HL-60/S4 (cell line): Measurements from ENCODE around the gene RPL3.
"Not testable (repeated sequence)": the region's sequence is repeated elsewhere in the genome, so short reads cannot be mapped to it uniquely, and the experiment has no call there.

ENCODE experiments used
- in situ Hi-C: fragments of 300-500 bp; cut with MboI; formaldehyde crosslinking; loops from 2 replicates; pipeline ENCODE4 v1.14.3; 2022; ENCODE audit warnings: low sequenced_read_pairs

The RPL3 gene

GRCh38 chr22:39319284-39320022, at the start of gene RPL3:
Gene RPL3 (minus strand): TSS chr22:39319623. CDS start chr22:39319597, 26 bp downstream.
- in situ Hi-C loops: loop anchor here (25.0 kb wide), 1 partner anchor 307 kb away; the partner anchor contains the start of genes APOBEC3C and APOBEC3D

GRCh38 chr22:39369186-39369585, 49.8 kb upstream of the RPL3 start:
- in situ Hi-C loops: no loop called here

GRCh38 chr22:39368461-39368911, 49.1 kb upstream of the RPL3 start:
- in situ Hi-C loops: no loop called here

DNA sequence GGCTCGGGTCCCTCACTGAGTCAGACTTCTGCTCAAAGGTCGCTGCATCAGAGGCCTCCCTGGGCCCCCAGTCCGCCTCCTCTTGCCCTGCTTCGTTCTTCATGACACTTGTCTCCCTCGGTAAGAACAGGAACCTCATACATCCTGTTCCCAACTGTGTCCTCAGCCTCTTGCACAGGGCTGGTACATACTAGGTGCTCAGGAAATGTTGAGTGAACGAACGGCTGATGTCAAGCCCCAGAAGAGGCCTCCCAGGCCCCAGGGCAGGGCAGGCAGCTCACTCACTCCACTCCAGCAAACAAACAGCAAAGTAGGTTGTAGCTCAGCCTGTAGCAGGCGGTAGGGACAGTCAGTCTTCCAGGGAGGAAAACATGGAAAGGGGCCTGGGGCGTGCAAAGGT, 47.6 kb upstream of the RPL3 start:
- in situ Hi-C loops: no loop called here

- in situ Hi-C loops: no loop called here
Measured at GRCh38 chr22:39365492-39365780, 46.0 kb upstream of the RPL3 start.

- in situ Hi-C loops: no loop called here
Measured at GRCh38 chr22:39364714-39365491, 45.5 kb upstream of the RPL3 start.

DNA sequence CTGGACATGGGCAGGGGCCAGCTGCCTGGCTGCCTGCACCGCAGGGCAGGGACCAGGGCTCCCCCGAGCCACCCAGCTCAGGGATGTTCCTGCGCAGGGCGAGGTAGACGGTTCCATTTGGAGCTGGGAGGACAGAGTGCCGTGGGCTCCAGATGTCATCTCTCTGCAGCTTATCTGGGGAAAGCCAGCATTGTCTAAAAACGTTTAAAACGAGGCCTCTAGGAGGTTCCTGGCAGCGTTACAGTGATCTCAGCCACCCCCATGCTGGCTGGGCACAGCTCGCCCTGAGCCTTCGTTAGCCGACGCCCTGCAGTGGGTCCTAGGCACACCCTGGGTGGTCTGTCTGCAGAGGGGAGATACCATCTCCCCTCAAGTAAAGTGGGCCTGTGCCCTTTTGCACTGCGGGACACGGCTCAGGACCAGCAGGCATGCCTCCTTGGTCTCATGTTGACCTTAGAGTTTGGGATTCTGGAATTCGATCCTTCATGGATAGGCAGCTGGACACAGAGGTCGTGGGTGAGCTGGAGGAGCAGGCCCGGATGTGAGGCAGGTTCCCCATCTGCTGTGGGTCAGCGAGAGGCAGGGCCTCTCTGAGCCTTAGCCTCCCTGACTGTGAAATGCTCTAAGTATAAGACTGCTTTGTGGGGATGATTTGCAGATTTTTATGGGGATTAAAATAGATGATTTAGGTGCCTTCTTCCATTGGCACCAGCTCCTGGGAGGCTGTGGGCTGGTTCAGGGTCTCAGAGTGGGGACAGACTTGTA, 44.5 kb upstream of the RPL3 start:
- in situ Hi-C loops: no loop called here

DNA sequence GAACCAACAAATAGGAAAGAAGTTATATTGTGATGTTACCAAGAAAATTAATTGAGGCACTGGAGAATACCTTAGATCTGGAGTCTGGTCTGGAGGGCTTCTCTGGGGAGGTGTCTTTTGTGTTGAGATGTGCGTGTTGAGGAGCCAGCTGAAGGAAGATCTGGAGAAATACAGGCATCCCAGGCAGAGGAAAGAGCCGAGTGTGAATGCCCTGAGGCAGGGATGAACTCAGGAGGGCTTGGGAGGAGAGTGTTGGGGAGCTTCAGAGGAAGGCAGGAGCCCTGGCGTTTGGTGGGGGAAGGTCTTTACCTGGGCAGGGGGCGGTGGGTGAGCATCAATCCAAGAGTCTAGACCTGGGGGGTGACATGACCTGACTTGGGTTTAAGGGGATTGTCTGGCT, 43.5 kb upstream of the RPL3 start:
- in situ Hi-C loops: no loop called here

GRCh38 chr22:39362271-39362670, 42.8 kb upstream of the RPL3 start:
- in situ Hi-C loops: no loop called here

DNA sequence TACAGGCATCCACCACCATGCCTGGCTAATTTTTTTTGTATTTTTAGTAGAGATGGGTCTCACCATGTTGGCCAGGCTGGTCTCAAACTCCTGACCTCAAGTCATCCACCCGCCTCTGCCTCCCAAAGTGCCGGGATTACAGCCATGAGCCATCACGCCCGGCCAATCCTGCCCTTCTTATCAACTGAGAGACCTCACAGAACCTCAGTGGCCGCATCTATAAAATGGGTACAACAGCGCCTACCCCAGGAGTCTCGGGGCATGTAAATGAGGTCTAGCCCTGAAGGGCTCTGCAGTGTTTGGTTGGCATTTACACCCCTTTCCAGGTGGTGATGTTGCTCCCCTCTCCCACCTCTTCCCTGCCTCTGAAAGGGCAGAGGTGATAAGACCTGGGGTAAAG, 42.1 kb upstream of the RPL3 start:
- in situ Hi-C loops: no loop called here

GRCh38 chr22:39360674-39361413, 41.4 kb upstream of the RPL3 start:
- in situ Hi-C loops: no loop called here

DNA sequence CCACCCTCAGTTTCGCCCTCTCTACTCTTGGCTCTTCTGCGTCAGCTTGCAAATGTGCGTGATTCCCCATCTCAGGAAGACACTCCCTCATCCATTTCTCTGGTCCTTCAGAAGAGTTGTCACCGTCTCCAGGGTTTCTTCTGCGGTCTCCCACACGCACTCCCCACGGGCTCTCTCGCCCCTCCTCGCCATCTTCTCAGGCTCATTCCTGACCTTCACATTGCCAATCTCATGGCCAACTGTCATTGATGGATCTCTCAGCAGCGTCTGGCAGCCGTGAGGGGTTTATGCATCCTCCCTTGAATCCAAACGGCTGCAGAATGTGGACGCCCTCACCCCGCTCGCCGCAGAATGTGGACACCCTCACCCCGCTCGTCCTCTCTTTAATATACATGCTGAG, 40.8 kb upstream of the RPL3 start:
- in situ Hi-C loops: no loop called here

DNA sequence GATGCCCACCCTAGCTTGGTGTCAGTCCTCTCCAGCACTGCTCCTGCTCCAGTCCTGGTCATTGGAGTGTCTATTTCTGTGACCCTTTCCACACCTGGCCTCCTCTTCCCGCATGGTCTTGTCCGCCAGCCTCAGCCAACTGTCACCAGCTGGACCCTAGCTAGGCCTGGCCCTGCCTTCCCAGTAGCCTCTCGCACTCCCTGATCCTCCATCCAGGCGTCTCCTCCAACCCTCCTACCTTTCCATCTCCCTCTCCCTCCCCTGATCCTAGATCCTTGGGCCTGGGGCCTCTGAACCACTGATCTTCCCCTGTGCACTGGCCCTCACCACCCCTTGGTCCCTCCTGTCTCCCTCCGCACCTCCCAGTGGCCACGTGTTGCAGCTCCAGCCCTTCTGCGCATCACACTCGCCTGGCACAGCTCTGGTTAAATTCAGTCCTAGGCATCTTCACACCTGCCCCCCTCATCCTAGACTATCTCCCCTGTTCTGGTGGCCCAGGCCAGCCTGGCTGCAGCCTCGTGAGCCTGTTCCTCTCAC, 40.3 kb upstream of the RPL3 start:
- in situ Hi-C loops: no loop called here

- in situ Hi-C loops: not testable (repeated sequence)
Measured at GRCh38 chr22:39358197-39358596, 38.8 kb upstream of the RPL3 start.

DNA sequence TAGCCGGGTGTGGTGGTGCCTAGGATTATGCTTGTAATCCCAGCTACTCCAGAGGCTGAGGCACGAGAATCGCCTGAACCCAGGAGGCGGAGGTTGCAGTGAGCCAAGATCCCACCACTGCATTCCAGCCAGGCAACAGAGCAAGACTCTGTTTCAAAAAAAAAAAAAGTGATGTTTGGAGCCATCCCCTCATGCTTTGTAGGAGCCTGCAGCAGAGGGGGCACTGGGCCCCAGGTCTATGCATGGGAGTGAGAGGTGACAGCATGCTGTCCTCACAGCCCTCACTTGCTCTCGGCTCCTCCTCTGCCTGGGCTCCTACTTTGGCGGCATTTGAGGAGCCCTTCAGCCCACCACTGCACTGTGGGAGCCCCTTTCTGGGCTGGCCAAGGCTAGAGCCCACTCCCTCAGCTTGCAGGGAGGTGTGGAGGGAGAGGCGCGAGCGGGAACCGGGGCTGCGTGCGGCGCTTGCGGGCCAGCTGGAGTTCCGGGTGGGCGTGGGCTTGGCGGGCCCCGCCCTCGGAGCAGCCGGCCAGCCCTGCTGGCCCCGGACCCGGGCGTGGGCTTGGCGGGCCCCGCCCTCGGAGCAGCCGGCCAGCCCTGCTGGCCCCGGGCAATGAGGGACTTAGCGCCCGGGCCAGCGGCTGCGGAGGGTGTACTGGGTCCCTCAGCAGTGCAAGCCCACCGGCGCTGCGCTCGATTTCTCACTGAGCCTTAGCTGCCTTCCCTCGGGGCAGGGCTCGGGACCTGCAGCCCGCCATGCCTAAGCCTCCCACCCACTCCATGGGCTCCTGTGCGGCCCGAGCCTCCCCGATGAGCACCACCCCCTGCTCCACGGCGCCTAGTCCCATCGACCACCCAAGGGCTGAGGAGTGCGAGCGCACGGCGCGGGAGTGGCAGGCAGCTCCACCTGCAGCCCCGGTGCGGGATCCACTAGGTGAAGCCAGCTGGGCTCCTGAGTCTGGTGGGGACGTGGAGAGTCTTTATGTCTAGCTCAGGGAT, 38.0 kb upstream of the RPL3 start:
- in situ Hi-C loops: not testable (repeated sequence)

- in situ Hi-C loops: no loop called here
Measured at GRCh38 chr22:39356464-39356863, 37.0 kb upstream of the RPL3 start.

DNA sequence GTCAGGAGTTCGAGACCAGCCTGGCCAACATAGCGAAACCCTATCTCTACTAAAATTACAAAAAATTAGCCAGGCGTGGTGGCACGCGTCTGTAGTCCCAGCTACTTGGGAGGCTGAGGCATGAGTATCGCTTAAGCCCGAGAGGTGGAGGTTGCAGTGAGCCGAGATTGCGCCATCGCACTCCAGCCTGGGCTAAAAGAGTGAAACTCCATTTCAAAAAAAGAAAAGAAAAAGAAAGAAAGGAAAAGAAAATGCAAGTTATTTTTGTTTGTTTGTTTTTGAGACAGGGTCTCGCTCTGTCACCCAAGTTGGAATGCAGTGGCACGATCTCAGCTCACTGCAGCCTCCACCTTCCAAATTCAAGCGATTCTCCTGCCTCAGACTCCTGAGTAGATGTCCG, 36.4 kb upstream of the RPL3 start:
- in situ Hi-C loops: not testable (repeated sequence)

- in situ Hi-C loops: no loop called here
Measured at GRCh38 chr22:39355080-39355479, 35.7 kb upstream of the RPL3 start.

GRCh38 chr22:39353346-39353745, 33.9 kb upstream of the RPL3 start:
- in situ Hi-C loops: no loop called here
